ENCODE data around the gene CFAP65. TPM values are rescaled to one million over a fixed set of nuclear protein-coding genes. Genes with fewer than 3 reads are reported as not detected.

Gene CFAP65
- total RNA-seq, 6 experiments from 2014 or later: not detected

GRCh38 chr2:219057709-219058540, 16.6 kb upstream of the CFAP65 start:
- 6% methylated on average over 7 of the region's 52 CpGs for WGBS (ENCODE audit: insufficient coverage, low coverage, low lambda C conversion rate, missing lambda C conversion rate)
- Histone ChIP-seq H3K36me3 (no peaks in the 10 kb centered on the region), H3K4me1 (peaks cover 0 to 31% (median 9%) of the 10 kb centered on the region in 4 donors), H3K9me3 (no peaks in the 10 kb centered on the region), H3K4me3 (peak overlapping the region in 2 of 3 donors; percentile 43 to 46), H3K27me3 (no peaks in the 10 kb centered on the region), H3K27ac (no peak overlapping the region)
- DNase-seq (peak; percentile 84 to 88 (median 86)), ATAC-seq (peak; percentile 82 to 86 (median 84))
- intact Hi-C loops (cut with DNase I): loop anchor here (2.0 to 10.0 kb wide), 3 partner anchors 63 to 99 kb away; no protein-coding TSS in a partner anchor
- TF ChIP-seq, protein P1, sequence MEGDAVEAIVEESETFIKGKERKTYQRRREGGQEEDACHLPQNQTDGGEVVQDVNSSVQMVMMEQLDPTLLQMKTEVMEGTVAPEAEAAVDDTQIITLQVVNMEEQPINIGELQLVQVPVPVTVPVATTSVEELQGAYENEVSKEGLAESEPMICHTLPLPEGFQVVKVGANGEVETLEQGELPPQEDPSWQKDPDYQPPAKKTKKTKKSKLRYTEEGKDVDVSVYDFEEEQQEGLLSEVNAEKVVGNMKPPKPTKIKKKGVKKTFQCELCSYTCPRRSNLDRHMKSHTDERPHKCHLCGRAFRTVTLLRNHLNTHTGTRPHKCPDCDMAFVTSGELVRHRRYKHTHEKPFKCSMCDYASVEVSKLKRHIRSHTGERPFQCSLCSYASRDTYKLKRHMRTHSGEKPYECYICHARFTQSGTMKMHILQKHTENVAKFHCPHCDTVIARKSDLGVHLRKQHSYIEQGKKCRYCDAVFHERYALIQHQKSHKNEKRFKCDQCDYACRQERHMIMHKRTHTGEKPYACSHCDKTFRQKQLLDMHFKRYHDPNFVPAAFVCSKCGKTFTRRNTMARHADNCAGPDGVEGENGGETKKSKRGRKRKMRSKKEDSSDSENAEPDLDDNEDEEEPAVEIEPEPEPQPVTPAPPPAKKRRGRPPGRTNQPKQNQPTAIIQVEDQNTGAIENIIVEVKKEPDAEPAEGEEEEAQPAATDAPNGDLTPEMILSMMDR (IDR thresholded peaks at IDR 0.05): peak; percentile 95 to 98 (median 96)
- no peak for TF ChIP-seq POLR2A (IDR thresholded peaks at IDR 0.05)

DNA sequence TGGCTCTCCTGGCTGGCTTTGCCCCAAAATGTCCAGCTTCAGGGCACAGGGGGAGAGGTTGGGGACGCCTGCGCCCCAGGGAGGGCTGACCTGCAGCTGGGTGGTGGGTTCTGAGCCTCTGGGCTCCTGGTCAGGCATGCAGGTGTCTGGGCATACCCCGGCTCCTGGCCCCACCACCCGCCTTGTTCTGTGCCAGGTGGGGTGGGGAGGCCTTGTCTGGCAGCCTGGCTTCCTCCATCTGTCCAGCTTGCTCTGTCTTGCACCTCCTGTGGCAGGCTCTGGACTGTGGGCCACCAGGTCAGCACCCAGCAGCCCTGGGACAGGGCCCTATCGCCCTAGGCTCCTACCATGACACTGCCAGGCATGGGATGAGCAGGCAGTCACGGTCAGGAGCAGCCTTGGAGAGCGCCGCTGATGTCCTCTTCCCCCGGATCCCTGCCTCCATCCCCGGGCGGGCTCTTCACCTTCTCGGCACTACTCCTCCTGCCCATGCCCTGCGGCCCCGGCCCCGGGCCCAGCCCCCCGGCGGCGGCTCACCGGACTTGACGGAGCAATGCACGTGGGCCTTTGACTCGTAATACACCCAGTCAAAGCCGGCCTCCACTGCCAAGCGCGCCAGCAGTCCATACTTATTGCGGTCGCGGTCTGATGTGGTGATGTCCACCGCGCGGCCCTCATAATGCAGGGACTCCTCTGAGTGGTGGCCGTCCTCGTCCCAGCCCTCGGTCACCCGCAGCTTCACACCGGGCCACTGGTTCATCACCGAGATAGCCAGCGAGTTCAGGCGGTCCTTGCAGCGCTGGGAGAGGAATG, 15.8 kb upstream of the CFAP65 start:
- no peaks in the 10 kb centered on the region for H3K36me3 ChIP-seq
- ATAC-seq: no peak
- TF ChIP-seq POLR2A (IDR thresholded peaks at IDR 0.05): no peak
- TF ChIP-seq, protein P1 (IDR thresholded peaks at IDR 0.05): no peak
- no peaks in the 10 kb centered on the region for H3K9me3 ChIP-seq
- no CpG with 5 or more reads among the region's 40 CpGs for WGBS (ENCODE audit: insufficient coverage, low coverage, low lambda C conversion rate, missing lambda C conversion rate)
- peaks cover 0 to 31% (median 9%) of the 10 kb centered on the region in 4 donors for H3K4me1 ChIP-seq
- no peaks in the 10 kb centered on the region for H3K27me3 ChIP-seq
- H3K4me3 ChIP-seq: no peak overlapping the region
- no peak for DNase-seq
- no peak overlapping the region for H3K27ac ChIP-seq
- intact Hi-C loops (cut with DNase I): loop anchor here (5.0 to 10.0 kb wide), 2 partner anchors 98 to 100 kb away; no protein-coding TSS in a partner anchor

- intact Hi-C loops (cut with DNase I): loop anchor here (5.0 to 10.0 kb wide), 2 partner anchors 98 to 101 kb away; no protein-coding TSS in a partner anchor
- TF ChIP-seq, protein P1 (IDR thresholded peaks at IDR 0.05): no peak
- TF ChIP-seq POLR2A (IDR thresholded peaks at IDR 0.05): no peak
- no peak overlapping the region for H3K27ac ChIP-seq
- H3K9me3 ChIP-seq: no peaks in the 10 kb centered on the region
- no peak overlapping the region for H3K4me3 ChIP-seq
- no peaks in the 10 kb centered on the region for H3K36me3 ChIP-seq
- ATAC-seq: no peak
- H3K4me1 ChIP-seq: peaks cover 0 to 30% (median 9%) of the 10 kb centered on the region in 4 donors
- no peak for DNase-seq
- H3K27me3 ChIP-seq: no peaks in the 10 kb centered on the region
- WGBS (ENCODE audit: insufficient coverage, low coverage, low lambda C conversion rate, missing lambda C conversion rate): 44% methylated on average over 5 of the region's 9 CpGs
Measured at GRCh38 chr2:219056176-219056895, 15.0 kb upstream of the CFAP65 start.

Measured in right lobe of liver (tissue), 6 donors.